A549 (cell line): ENCODE measurements around the gene POLR3H.

Experiments used
- CTCF ChIP-seq: fragments of >200 bp; sonication (Bioruptor Twin); formaldehyde crosslinking; IDR thresholded peaks from 3 replicates; pipeline ENCODE4 v1.5.1; 2016
- HDAC2 ChIP-seq: fragments of 200-600 bp; sonication (generic); IDR thresholded peaks from 2 replicates; pipeline ENCODE4 v1.6.1; 2016
- ZC3H11A ChIP-seq: fragments of 450-650 bp; IDR thresholded peaks from 2 replicates; pipeline ENCODE4 v1.6.1; 2014; ENCODE audit warnings: antibody characterized with exemption, mild to moderate bottlenecking

- TF ChIP-seq CTCF (no peak), ZC3H11A (no peak), HDAC2 (no peak)
Observed at GRCh38 chr22:41561788-41562187, 17.5 kb upstream of the POLR3H start.
